GM12892 (cell line): ENCODE measurements around the gene TREML4.

Experiments
- POLR2A ChIP-seq: IDR thresholded peaks from 2 replicates; pipeline ENCODE4 v1.6.1; 2011; ENCODE audit warnings: low read depth, low read length, control low read depth
- POLR2AphosphoS5 ChIP-seq: IDR thresholded peaks from 2 replicates; pipeline ENCODE4 v1.6.1; 2011; ENCODE audit warnings: low read depth, low read length, control low read depth

- no peak for TF ChIP-seq POLR2AphosphoS5
- TF ChIP-seq POLR2A, result no peak
Measured at GRCh38 chr6:41189967-41190366, 38.2 kb upstream of the TREML4 start.
